Skin of body (tissue), 2 donors: ENCODE measurements around the gene NDE1. TPM values are rescaled to one million over a fixed set of nuclear protein-coding genes. Genes with fewer than 3 reads are reported as not detected.
"Not testable (repeated sequence)": the region's sequence is repeated elsewhere in the genome, so short reads cannot be mapped to it uniquely, and the experiment has no call there.

Experiments used
- DNase-seq: peaks from one replicate; lab custom pipeline; 2025; lab: John Stamatoyannopoulos, UW
- total RNA-seq: library from RNA; depleted of rRNA; stranded (reverse); fragments of >200 nt; gene quantifications from one replicate; pipeline ENCODE4 v1.2.3, GENCODE V29; 2014

Gene NDE1
- total RNA-seq, 1 donor from 2014 or later = 34.4 TPM

- DNase-seq = no peak
Measured at GRCh38 chr16:15694499-15694898, 44.5 kb downstream of the NDE1 start.

GRCh38 chr16:15699819-15700218 is 49.8 kb downstream of the NDE1 start:
- DNase-seq = no peak

GRCh38 chr16:15701367-15701766 is 51.3 kb downstream of the NDE1 start:
- no peak for DNase-seq

GRCh38 chr16:15701975-15702970 is 52.2 kb downstream of the NDE1 start:
- DNase-seq = peak; percentile 85

- DNase-seq = no peak
Measured at GRCh38 chr16:15703029-15703736, 53.1 kb downstream of the NDE1 start.

GRCh38 chr16:15704545-15704987 is 54.5 kb downstream of the NDE1 start:
- DNase-seq = peak; percentile 15

- no peak for DNase-seq
Measured at GRCh38 chr16:15705064-15705565, 55.1 kb downstream of the NDE1 start.

GRCh38 chr16:15707332-15707731 is 57.3 kb downstream of the NDE1 start:
- no peak for DNase-seq

GRCh38 chr16:15708096-15708495 is 58.1 kb downstream of the NDE1 start:
- no peak for DNase-seq

GRCh38 chr16:15708997-15709396 is 59.0 kb downstream of the NDE1 start:
- no peak for DNase-seq

GRCh38 chr16:15714393-15715172 is 64.5 kb downstream of the NDE1 start:
- DNase-seq = no peak

- DNase-seq = no peak
Measured at GRCh38 chr16:15715221-15715620, 65.2 kb downstream of the NDE1 start.

- no peak for DNase-seq
Measured at GRCh38 chr16:15716694-15717447, 66.8 kb downstream of the NDE1 start.

GRCh38 chr16:15721018-15721417 is 71.0 kb downstream of the NDE1 start:
- DNase-seq = no peak

GRCh38 chr16:15723808-15724207 is 73.8 kb downstream of the NDE1 start:
- DNase-seq = no peak

GRCh38 chr16:15725641-15726240 is 75.7 kb downstream of the NDE1 start:
- DNase-seq = no peak

GRCh38 chr16:15726715-15727114 is 76.7 kb downstream of the NDE1 start:
- DNase-seq = no peak

- DNase-seq = not testable (repeated sequence)
Measured at GRCh38 chr16:15727697-15728096, 77.7 kb downstream of the NDE1 start.

- DNase-seq = no peak
Measured at GRCh38 chr16:15729152-15729551, 79.1 kb downstream of the NDE1 start.

GRCh38 chr16:15732416-15732815 is 82.4 kb downstream of the NDE1 start:
- DNase-seq = no peak
